ENCODE data around the gene RNFT1.
"Not testable (repeated sequence)": the region's sequence is repeated elsewhere in the genome, so short reads cannot be mapped to it uniquely, and the experiment has no call there.

The RNFT1 gene, protein sequence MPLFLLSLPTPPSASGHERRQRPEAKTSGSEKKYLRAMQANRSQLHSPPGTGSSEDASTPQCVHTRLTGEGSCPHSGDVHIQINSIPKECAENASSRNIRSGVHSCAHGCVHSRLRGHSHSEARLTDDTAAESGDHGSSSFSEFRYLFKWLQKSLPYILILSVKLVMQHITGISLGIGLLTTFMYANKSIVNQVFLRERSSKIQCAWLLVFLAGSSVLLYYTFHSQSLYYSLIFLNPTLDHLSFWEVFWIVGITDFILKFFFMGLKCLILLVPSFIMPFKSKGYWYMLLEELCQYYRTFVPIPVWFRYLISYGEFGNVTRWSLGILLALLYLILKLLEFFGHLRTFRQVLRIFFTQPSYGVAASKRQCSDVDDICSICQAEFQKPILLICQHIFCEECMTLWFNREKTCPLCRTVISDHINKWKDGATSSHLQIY

DNA sequence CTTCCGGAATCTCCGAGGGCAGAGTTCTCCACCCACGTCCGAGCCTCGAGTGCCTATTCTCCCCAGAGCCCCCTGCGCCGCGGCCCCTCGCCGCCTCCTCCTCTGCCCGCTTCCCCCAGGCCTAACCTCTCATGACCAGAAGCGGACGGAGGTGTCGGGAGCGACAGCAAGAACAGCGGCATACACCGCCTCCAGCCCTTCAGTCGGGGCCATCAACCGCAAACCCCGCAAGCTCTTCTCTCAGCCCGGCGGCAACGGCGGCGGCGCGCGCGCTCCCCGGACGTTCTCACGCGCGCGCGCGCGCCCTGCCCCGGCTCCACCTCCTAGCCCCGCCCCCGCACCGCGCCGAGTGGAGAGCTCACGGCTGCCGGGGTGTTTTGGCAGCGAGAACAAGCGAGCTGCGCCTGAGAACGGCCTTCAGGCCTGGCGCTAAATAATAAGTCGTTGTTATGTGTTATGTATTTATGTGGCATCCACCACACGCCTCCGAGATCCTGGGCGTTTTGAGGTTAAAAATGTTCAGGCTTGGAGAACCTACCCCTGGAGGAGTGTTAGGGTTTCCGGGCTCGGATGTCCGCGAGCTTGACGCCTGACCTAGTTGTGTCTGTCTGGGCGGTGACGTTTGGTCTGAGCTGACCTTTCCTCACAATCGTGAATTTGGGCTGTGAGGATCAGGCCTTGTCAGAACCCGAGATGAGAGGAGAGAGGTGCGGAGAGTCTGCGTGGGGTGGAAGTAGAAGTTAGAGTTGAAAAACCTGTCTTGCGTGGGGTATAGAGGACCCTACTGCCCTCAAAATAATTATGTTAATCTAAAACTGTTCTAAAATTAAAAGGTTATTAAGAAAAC is at the start of gene RNFT1:
TSS of gene RNFT1 (minus strand) at position 259 of the 847 bp plus-strand sequence. CDS start at position 182, 77 bp downstream.
- peak; percentile 90 for DNase-seq

DNA sequence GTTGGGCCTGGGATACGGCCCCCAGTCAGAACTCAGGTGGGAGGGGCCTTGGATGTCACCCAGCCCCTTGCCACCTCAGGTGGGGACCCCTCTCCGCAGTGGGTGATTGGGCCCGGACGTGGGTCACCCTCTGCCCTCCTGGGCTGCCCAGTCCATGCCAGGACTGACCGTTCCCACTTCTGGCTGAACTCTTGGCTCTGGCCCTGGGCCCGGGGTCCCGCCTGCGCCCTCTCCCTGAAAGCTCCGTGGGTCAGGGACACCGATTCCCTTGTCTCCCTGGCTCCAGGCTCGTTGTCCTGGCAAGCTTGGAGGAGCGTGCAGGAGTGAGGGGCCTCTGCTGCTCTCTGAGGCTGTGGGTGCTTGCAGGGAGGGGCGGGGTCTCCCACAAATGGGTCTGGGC is 44.8 kb upstream of the RNFT1 start:
- not testable (repeated sequence) for DNase-seq

DNA sequence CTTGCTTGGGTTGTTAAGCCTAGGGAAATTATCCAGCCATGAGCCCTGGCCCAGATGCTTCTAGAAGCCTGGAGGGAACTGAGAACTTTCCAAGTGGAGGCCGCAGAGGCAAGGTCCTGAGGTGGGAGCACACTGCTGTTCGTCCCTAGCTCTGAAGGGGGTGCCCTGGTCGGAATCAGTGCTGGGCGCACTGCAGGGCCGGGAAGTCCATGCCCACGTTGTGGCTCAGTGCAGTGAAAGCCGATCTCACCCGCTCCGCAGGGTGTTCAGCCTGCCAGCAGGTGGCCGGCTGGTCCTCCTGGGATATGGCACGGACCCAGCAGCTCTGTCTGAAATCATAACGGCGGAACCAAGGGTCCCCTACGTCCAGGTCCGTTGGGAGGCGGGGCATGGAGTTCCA is 43.8 kb upstream of the RNFT1 start:
- not testable (repeated sequence) for DNase-seq

DNA sequence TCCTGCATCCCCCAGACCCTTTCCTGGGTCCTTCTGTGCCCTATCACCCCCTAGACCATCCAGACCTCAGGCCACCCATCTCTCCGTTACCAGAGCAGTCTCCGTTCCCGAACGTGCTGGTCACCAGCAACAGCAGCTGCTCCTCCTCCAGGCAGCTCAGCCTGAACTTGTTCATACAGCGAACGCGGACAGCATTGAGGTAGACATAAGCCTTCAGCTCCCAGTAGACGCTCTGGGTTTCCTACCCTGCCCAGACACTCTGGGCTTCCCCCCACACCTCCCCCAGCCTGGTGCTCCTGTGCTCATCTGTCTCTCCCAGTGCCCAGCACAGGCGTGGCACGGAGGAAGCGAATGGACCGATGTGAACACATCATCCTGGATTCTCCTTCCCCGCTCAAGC is 41.6 kb upstream of the RNFT1 start:
- no peak for DNase-seq

DNA sequence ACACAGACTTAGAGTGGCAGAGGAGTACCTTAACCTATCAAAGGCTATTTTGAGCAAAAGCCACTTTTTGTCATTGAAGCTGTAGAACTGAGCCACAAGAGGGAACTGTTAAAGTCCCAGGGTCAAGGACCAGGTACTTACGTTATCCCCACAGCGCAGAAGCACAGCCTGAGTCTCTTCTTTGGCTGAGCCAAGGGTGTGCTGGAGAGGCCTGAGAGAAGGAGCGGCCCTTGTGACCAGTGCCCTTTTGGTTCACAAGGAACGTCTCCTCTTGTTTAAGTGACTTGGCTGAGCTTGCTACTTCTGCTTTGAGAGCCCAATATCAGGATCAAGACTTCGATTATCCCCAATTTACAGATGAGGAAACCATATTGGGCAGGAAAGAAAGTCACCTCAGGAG is 40.0 kb upstream of the RNFT1 start:
- not testable (repeated sequence) for DNase-seq

DNA sequence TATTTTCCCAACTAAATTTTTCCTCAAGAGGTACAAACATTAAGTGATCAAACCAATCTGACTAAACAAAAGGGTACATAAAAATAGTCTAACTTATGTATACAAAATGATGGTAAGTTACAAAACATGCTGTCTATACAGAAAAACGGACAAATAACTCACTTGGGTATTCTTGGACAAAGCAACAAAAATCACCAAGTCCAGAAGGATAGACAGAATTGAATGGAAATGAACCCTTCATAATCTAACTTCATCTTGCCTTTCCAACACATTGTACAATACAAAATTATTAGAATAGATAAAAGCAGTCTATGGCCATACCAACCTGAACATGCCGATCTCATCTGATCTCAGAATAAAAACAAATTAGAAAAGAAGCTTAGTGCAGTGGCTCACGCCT is 37.9 kb upstream of the RNFT1 start:
- not testable (repeated sequence) for DNase-seq

DNA sequence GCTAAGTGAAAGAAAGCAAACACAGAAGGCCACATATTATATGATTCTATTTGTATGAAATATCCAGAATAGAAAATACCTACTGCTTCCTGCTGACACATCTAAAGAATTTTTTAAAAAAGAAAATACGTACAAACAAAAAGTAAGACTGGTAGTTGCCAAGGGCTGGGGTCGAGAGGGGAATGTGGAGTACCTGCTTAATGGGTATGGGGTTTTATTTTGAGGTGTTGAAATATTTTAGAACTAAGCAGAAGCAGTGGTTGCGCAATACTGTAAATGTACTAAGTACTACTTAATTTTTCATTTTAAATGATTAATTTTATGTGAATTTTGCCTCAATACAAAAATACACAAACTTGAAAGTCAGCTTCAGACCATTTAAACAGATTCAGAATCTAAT is 32.1 kb upstream of the RNFT1 start:
- not testable (repeated sequence) for DNase-seq

DNA sequence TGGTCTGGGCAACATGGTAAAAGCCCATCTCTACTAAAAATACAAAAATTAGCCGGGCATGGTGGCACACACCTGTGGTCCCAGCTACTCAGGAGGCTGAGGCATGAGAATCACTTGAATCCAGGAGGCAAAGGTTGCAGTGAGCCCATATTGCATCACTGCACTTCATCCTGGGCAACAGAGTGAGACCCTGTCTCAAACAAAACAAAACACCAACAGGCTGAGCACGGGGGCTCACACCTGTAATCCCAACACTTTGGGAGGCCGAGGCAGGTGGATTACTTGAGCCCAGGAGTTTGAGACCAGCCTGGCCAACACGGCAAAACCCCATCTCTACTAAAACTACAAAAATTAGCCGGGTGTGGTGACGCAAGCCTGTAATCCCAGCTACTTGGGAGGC is 10.6 kb upstream of the RNFT1 start:
- not testable (repeated sequence) for DNase-seq

DNA sequence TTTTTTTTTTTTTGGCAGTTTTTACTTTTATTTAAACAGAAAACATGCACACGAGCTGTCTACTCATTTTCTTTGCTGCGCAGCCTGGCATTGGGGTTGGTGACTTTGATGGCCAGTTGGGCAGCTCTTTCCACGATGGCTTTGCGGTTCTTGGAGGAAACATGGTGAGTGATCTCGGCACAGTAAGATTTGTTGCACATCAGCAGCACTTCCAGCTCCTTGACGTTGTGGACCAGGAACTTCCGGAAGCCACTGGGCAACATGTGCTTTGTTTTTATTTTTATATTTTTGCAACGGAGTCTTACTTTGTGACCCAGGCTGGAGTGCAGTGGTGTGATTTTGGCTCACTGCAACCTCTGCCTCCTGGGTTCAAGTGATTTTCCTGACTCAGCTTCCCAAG is 8.9 kb upstream of the RNFT1 start:
- not testable (repeated sequence) for DNase-seq

DNA sequence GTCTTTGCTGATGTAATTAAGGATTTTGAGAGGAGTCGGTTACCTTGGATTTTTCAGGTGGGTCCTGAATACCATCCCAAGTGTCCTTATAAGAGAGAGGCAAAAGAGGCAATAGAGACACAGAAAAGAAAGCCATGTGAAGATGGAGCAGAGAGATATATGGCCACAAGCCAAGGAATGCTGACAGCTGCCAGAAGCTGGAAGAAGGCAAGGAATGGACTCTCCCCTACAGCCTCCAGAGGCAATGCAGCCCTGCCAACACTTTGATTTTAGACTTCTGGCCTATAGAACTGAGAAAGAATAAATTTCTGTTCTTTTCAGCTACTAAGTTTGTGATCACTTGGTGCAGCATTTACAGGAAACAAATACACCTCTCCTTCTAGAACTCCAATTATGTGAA is 8.2 kb upstream of the RNFT1 start:
- no peak for DNase-seq

DNA sequence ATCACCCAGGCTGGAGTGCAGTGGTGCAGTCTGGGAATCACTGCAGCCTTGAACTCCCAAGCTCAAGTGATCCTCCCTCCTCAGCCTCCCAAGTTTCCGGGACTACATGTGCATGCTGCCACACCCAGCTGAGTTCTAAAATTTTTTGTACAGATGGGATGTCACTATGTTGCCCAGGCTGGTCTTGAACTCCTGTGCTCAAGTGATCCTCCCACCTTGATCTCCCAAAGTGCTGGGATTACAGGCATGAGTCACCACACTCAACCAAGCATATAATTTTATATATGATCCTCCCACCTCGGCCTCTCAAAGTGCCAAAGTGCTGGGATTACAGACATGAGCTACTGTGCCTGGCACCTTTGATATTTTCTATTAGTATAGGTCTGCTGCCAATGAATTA is 7.2 kb upstream of the RNFT1 start:
- not testable (repeated sequence) for DNase-seq

DNA sequence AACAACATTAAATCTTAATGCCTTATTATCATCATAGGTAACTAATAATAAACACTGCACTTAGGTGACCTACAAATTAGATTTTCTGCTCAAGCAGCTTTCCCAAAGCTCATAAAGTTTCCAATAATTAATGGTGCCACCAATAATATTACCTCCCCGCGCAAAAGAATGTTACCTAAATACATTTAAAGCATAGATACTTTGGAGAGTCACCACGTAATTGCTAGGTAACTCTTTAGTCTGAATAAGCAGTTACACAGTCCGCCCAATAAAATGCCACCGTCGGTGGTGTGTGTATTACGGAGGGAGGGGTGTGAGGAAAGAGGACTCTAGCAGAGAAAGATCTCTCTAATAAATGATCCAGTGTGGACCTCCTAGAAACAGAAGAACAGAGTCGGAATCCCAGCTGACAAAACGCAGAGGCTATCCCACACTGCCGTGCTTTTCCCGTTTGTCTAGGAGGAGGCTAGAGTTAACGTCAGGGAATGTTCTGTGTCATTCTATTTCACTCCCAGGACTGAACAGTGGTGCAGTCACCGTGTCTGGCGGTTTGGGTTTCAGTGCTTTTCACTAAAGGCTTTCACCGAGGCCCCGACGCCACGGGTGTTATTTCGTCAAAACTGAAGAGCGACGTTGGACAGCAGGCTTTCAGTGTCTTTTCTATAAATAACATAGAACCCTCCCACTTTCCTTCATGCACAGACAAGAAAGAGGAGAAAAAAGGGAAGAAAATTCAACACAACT is 630 bp downstream of the RNFT1 start:
- peak; percentile 47 for DNase-seq

DNA sequence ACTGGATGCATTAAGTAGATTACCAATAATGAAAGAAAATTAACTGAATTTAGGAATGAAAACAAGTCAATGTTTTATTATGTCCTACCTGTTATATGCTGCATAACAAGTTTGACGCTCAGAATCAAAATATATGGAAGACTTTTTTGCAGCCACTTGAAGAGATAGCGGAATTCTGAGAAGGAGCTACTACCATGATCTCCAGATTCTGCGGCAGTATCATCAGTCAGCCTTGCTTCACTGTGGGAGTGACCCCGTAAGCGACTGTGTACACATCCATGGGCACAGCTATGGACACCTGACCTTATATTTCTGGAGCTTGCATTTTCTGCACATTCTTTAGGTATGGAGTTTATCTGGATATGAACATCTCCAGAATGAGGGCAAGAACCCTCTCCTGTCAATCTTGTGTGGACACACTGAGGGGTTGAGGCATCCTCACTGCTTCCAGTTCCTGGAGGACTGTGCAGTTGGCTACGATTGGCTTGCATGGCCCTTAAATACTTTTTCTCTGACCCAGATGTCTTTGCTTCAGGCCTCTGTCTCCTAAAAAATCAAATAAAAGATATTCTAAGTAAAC is 1.7 kb downstream of the RNFT1 start:
- no peak for DNase-seq

DNA sequence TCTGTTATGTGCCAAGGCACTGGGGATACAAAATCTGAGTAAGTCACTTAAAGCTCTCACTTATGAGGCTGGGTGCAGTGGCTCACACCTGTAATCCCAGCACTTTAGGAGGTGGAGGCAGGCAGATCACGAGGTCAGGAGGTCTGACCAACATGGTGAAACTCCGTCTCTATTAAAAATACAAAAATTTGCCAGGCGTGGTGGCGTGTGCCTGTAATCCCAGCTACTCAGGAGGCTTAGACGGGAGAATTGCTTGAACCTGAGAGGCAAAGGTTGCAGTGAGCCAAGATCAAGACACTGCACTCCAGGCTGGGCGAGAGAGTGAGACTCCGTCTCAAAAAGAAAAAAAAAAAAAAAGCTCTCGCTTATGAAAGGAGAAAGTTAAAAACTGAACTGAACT is 5.0 kb downstream of the RNFT1 start:
- not testable (repeated sequence) for DNase-seq

DNA sequence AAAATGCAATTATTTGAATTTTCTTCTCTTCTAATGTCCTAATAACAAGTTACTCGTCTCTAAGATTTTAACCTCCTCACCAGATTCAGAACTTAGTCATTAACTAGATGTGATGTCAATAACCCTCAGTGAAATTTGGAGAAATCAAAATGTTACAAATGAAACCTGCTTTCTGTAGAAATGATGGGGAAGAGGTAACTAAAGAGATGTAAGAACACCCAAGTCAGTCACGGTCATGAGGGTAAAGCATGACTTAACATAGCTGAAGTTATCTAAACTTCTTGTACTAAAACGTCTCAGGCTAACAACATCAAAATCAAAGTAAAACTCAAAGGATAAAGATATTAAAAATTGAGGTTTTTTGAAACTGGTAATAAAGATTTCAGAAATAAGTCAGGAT is 9.7 kb downstream of the RNFT1 start:
- no peak for DNase-seq

DNA sequence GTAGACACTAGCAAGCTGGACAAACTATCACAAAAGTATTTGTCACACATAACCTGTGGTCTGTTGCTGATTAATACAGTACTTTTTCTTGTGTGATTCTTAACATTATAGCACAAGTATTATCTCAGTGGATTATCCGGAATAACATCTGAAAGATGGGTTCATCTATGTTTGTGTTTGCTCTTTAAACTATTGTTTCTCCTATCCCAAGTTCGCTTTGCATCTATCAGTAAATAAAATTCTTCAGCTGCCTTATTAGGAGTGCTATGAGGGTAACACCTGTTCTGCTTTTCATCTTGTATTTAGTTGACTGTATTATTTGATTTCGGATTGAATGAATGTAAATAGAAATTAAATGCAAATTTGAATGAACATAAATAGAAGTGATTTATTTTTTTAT is 14.5 kb downstream of the RNFT1 start:
- no peak for DNase-seq

DNA sequence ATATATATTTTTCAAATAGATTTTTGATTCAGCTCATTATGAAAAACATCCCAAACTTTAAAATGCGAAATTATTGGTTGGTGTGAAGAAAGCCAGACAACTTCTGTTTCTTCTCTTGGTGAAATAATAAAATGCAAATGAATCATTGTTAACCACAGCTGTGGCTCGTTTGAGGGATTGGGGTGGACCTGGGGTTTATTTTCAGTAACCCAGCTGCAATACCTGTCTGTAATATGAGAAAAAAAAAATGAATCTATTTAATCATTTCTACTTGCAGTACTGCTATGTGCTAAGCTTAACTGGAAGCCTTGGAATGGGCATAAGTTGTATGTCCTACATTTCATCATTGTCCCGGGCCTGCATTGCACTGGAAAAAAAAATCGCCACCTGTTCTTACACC is 17.2 kb downstream of the RNFT1 start:
- DNase-seq: peak; percentile 10

DNA sequence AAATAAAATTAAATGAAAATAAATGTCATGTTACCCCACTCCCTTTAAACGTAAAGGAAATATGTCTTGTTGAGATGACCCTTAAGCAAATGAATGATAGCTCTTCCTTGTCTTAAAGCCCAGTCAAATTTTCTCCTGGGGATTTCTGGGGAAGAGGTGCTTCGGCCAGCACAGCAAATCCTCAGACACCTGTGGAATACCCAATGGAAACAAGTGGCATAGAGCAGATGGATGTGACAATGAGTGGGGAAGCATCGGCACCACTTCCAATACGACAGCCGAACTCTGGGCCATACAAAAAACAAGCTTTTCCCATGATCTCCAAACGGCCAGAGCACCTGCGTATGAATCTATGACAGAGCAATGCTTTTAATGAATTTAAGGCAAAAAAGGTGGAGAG is 18.1 kb downstream of the RNFT1 start:
- not testable (repeated sequence) for DNase-seq

DNA sequence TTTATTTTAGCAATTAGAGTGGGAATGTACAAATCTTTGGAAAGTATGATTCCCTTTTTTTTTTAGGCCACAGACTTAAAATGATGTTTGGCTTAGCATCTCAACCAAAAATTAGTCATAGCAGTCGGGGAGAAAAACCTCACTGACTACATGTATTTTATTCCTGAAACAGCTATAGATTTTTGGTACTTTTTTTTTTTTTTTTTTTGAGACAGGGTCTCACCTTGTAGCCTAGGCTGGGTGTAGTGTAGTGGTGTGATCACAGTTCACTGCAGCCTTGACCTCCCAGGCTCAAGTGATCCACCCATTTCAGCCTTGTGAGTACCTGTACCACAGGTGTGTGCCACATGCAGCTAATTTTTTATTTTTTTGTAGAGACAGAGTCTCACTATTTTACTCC is 23.4 kb downstream of the RNFT1 start:
- DNase-seq: peak; percentile 46

DNA sequence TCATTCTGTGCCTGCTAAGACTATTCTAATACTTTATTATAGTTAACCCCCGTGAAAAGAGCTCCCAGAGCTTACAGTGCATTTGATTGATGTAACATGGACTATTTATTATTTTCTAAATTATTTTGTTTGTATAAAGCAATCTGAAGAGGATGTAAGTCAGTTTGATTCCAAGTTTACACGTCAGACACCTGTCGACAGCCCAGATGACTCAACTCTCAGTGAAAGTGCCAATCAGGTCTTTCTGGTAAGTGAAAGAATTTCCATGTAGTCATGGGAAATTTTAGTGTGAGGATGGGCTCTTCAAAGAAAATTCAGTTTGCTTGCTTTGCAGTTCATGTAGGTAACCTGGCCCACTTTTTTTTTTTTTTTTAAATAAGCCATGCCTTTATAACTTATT is 23.8 kb downstream of the RNFT1 start:
- DNase-seq: peak; percentile 75

DNA sequence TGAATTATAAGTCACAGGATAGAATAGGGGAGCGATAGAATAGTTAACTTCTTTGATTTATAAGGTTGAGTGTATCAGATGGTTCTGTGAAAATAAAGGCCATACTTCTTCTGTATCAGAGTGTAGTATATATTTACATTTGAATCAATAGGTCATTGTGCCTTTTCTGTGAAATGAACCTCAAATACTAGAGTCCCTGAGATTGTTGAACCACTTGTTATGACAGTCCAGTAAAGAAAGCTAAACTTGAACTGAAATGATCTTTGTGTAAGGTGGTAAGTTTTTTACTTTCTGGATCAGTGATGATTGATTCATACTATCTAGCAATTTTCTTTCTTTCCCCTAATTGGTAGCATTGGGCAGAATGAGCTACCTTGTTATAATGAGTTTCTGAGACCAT is 31.2 kb downstream of the RNFT1 start:
- DNase-seq: not testable (repeated sequence)

DNA sequence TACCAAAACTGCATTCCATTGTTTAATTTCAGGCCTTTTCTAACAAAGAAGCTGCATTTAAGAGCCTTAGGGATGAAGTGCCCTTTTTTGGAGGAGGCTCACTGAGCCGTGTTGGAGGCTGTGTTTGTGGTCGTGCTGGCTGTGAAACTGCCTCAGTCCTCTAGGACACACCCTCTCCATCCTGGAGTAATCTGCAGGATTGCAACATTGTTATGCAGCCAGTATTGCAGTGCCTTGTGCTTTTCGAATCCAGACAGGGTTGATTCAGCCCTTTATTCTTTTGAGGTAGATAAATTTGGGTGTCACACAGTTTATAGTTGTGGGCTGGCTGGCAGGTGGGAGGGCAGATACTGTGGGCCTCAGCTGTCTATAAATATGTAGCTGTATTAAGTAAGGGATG is 33.8 kb downstream of the RNFT1 start:
- not testable (repeated sequence) for DNase-seq

DNA sequence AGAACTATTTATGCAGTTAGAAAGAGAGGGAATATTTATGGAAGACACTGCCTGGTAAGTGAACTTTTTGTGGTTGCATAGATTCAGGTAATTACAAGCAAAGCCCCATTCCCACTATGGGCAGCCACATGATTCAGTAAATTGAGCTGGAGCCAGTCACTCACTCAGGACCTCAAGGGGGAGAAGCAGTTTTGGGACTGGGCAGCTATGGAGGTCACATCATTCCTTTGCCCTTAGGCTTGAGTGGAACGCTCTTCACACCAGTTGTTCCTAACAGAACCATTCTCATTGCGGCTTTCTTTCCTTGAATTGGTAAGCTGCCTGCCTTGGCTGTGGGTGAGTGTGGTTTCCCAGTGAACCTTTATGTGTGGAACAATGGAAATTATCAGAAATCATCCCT is 34.4 kb downstream of the RNFT1 start:
- DNase-seq: not testable (repeated sequence)
